ENCODE results near the gene WDFY4. TPM values are rescaled to one million over a fixed set of nuclear protein-coding genes. Genes with fewer than 3 reads are reported as not detected.

The WDFY4 gene
- polyA plus RNA-seq, 1 donor (not counting 4 experiments of a cell fraction or from before 2014, with no cell fraction given) = 0.04 TPM

- peaks cover 3% of the 10 kb centered on the region for H3K27me3 ChIP-seq (ENCODE audit: control insufficient read depth, extremely low read depth, insufficient read depth, low read length)
- TF ChIP-seq CTCF (optimal IDR thresholded peaks at IDR 0.05 in 1 of 3, IDR thresholded peaks at IDR 0.05 in 1 of 3, conservative IDR thresholded peaks at IDR 0.05 in 1 of 3; ENCODE audit: extremely low read depth in 1 of 3, insufficient read depth in 2 of 3, low read length in 3 of 3) (no peak), EZH2 (IDR thresholded peaks at IDR 0.05; ENCODE audit: low read length) (no peak)
- no peak overlapping the region for H3K4me3 ChIP-seq (ENCODE audit: control insufficient read depth in 2 of 3, extremely low read depth in 1 of 3, insufficient read depth in 2 of 3, low read depth in 1 of 3, low read length in 3 of 3)
- H3K9ac ChIP-seq (ENCODE audit: control insufficient read depth, extremely low read depth, insufficient read depth, low read length) = no peak overlapping the region
- H3K9me3 ChIP-seq (ENCODE audit: control insufficient read depth, low read depth, low read length) = no peaks in the 10 kb centered on the region
- no peaks in the 10 kb centered on the region for H3K9me1 ChIP-seq (ENCODE audit: control insufficient read depth, extremely low read depth, insufficient read depth, low read length)
- DNase-seq (ENCODE audit: low read depth, low spot score) (no peak), FAIRE-seq (no peak)
- no peaks in the 10 kb centered on the region for H3K4me1 ChIP-seq (ENCODE audit: control insufficient read depth, extremely low read depth, insufficient read depth, low read length)
- no peak overlapping the region for H3K27ac ChIP-seq (ENCODE audit: control insufficient read depth, insufficient read depth, low read length)
- no peaks in the 10 kb centered on the region for H4K20me1 ChIP-seq (ENCODE audit: control insufficient read depth, extremely low read depth, insufficient read depth, low read length)
- no peaks in the 10 kb centered on the region for H3K79me2 ChIP-seq (ENCODE audit: control insufficient read depth, insufficient read depth, low read length)
- H3K36me3 ChIP-seq (ENCODE audit: control insufficient read depth in 2 of 2, extremely low read depth in 1 of 2, insufficient read depth in 2 of 2, low read length in 2 of 2) = no peaks in the 10 kb centered on the region
- H3K4me2 ChIP-seq (ENCODE audit: control insufficient read depth, extremely low read depth, insufficient read depth, low read depth, low read length) = no peak overlapping the region
- H2AFZ ChIP-seq (ENCODE audit: control insufficient read depth, low read length) = no peak overlapping the region
- dilution Hi-C loops (cut with MboI; ENCODE audit: extremely low pct_ligation_motif_present, low sequenced_read_pairs) = no loop called here
Observed at GRCh38 chr10:49015700-49016099, 331.0 kb downstream of the WDFY4 start.

- no peak for FAIRE-seq
- H3K36me3 ChIP-seq (ENCODE audit: control insufficient read depth in 2 of 2, extremely low read depth in 1 of 2, insufficient read depth in 2 of 2, low read length in 2 of 2) = no peaks in the 10 kb centered on the region
- TF ChIP-seq EZH2 (IDR thresholded peaks at IDR 0.05; ENCODE audit: low read length) (no peak), CTCF (optimal IDR thresholded peaks at IDR 0.05 in 1 of 3, IDR thresholded peaks at IDR 0.05 in 1 of 3, conservative IDR thresholded peaks at IDR 0.05 in 1 of 3; ENCODE audit: extremely low read depth in 1 of 3, insufficient read depth in 2 of 3, low read length in 3 of 3) (no peak)
- H3K4me1 ChIP-seq (ENCODE audit: control insufficient read depth, extremely low read depth, insufficient read depth, low read length) = no peaks in the 10 kb centered on the region
- H3K9me3 ChIP-seq (ENCODE audit: control insufficient read depth, low read depth, low read length) = no peaks in the 10 kb centered on the region
- H3K9ac ChIP-seq (ENCODE audit: control insufficient read depth, extremely low read depth, insufficient read depth, low read length) = no peak overlapping the region
- peaks cover 3% of the 10 kb centered on the region for H3K27me3 ChIP-seq (ENCODE audit: control insufficient read depth, extremely low read depth, insufficient read depth, low read length)
- H3K9me1 ChIP-seq (ENCODE audit: control insufficient read depth, extremely low read depth, insufficient read depth, low read length) = no peaks in the 10 kb centered on the region
- dilution Hi-C loops (cut with MboI; ENCODE audit: extremely low pct_ligation_motif_present, low sequenced_read_pairs) = no loop called here
- H3K79me2 ChIP-seq (ENCODE audit: control insufficient read depth, insufficient read depth, low read length) = no peaks in the 10 kb centered on the region
- no peak overlapping the region for H3K27ac ChIP-seq (ENCODE audit: control insufficient read depth, insufficient read depth, low read length)
- H3K4me2 ChIP-seq (ENCODE audit: control insufficient read depth, extremely low read depth, insufficient read depth, low read depth, low read length) = no peak overlapping the region
- no peak overlapping the region for H2AFZ ChIP-seq (ENCODE audit: control insufficient read depth, low read length)
- no peak for DNase-seq (ENCODE audit: low read depth, low spot score)
- no peaks in the 10 kb centered on the region for H4K20me1 ChIP-seq (ENCODE audit: control insufficient read depth, extremely low read depth, insufficient read depth, low read length)
- no peak overlapping the region for H3K4me3 ChIP-seq (ENCODE audit: control insufficient read depth in 2 of 3, extremely low read depth in 1 of 3, insufficient read depth in 2 of 3, low read depth in 1 of 3, low read length in 3 of 3)
Observed at GRCh38 chr10:49021685-49022084, 337.0 kb downstream of the WDFY4 start.

All from keratinocyte (primary cell).